ENCODE measurements around the gene FRMD3. TPM values are rescaled to one million over a fixed set of nuclear protein-coding genes. Genes with fewer than 3 reads are reported as not detected.

Gene FRMD3
- total and polyA plus RNA-seq, 4 donors, result 0.16 to 0.75 (median 0.48) TPM

DNA sequence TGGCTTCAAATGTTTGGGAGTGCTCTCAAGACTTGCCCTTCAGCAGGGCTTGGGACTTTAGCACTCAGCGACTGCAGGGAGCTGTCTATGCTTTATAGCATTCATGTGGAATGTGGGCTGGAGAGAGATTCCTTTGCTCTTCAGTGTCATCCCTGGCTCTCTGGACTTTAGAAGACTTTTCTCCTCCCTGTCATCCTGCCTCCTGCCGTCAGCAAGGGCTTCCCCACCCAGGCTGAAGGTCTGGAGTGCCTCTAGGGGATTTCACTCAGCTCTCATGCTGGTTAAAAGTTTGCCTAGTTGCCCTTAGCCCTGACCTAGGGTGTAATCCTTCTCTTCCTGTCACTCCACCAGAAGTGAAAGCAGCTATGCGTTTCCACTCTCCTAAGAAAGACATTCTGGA lies 210.9 kb downstream of the FRMD3 start:
- Histone ChIP-seq H3K9ac (ENCODE audit: low read depth in 1 of 2, low read length in 2 of 2) (no peak overlapping the region), H3K36me3 (ENCODE audit: control insufficient read depth in 4 of 4, insufficient read depth in 3 of 4, low read depth in 1 of 4, low read length in 3 of 4) (no peaks in the 10 kb centered on the region), H3K27me3 (ENCODE audit: control insufficient read depth in 4 of 4, insufficient read depth in 4 of 4, low read length in 3 of 4) (no peaks in the 10 kb centered on the region), H3K4me1 (ENCODE audit: control insufficient read depth in 4 of 4, insufficient read depth in 4 of 4, low read length in 3 of 4) (no peaks in the 10 kb centered on the region), H3K9me3 (ENCODE audit: control insufficient read depth in 4 of 4, low read length in 3 of 4) (no peaks in the 10 kb centered on the region), H3K27ac (ENCODE audit: low read depth in 1 of 2, low read length in 2 of 2) (no peak overlapping the region), H3K4me3 (ENCODE audit: low read depth in 1 of 3, low read length in 3 of 3) (no peak overlapping the region)
- 53% methylated on average over 3 of the region's 3 CpGs for WGBS
- no peak for TF ChIP-seq FOXA2 (IDR thresholded peaks at IDR 0.05)
- no peak for TF ChIP-seq MAX (IDR thresholded peaks at IDR 0.05)
- no peak for TF ChIP-seq RXRA (IDR thresholded peaks at IDR 0.05)
- TF ChIP-seq GABPA (IDR thresholded peaks at IDR 0.05 in 1 of 2, conservative IDR thresholded peaks at IDR 0.05 in 1 of 2), result no peak
- no peak for TF ChIP-seq FOXA1 (IDR thresholded peaks at IDR 0.05)
- TF ChIP-seq SP1 (IDR thresholded peaks at IDR 0.05), result no peak
- no peak for TF ChIP-seq HNF4A (conservative IDR thresholded peaks at IDR 0.05)
- no peak for TF ChIP-seq RAD21 (IDR thresholded peaks at IDR 0.05)
- TF ChIP-seq CTCF (IDR thresholded peaks at IDR 0.05; ENCODE audit: low read depth, low read length, missing input control), result no peak
- no peak for TF ChIP-seq JUND (IDR thresholded peaks at IDR 0.05)
- TF ChIP-seq, protein P1, sequence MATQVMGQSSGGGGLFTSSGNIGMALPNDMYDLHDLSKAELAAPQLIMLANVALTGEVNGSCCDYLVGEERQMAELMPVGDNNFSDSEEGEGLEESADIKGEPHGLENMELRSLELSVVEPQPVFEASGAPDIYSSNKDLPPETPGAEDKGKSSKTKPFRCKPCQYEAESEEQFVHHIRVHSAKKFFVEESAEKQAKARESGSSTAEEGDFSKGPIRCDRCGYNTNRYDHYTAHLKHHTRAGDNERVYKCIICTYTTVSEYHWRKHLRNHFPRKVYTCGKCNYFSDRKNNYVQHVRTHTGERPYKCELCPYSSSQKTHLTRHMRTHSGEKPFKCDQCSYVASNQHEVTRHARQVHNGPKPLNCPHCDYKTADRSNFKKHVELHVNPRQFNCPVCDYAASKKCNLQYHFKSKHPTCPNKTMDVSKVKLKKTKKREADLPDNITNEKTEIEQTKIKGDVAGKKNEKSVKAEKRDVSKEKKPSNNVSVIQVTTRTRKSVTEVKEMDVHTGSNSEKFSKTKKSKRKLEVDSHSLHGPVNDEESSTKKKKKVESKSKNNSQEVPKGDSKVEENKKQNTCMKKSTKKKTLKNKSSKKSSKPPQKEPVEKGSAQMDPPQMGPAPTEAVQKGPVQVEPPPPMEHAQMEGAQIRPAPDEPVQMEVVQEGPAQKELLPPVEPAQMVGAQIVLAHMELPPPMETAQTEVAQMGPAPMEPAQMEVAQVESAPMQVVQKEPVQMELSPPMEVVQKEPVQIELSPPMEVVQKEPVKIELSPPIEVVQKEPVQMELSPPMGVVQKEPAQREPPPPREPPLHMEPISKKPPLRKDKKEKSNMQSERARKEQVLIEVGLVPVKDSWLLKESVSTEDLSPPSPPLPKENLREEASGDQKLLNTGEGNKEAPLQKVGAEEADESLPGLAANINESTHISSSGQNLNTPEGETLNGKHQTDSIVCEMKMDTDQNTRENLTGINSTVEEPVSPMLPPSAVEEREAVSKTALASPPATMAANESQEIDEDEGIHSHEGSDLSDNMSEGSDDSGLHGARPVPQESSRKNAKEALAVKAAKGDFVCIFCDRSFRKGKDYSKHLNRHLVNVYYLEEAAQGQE (IDR thresholded peaks at IDR 0.05), result no peak
- TF ChIP-seq EGR1 (IDR thresholded peaks at IDR 0.05; ENCODE audit: low read depth in 2 of 2), result no peak
- TF ChIP-seq NR2F2 (IDR thresholded peaks at IDR 0.05), result no peak
- TF ChIP-seq HNF4G (IDR thresholded peaks at IDR 0.05), result no peak
- no peak for TF ChIP-seq YY1 (IDR thresholded peaks at IDR 0.05)
- TF ChIP-seq, protein P2, sequence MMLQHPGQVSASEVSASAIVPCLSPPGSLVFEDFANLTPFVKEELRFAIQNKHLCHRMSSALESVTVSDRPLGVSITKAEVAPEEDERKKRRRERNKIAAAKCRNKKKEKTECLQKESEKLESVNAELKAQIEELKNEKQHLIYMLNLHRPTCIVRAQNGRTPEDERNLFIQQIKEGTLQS (IDR thresholded peaks at IDR 0.05), result no peak
- TF ChIP-seq, protein P3, sequence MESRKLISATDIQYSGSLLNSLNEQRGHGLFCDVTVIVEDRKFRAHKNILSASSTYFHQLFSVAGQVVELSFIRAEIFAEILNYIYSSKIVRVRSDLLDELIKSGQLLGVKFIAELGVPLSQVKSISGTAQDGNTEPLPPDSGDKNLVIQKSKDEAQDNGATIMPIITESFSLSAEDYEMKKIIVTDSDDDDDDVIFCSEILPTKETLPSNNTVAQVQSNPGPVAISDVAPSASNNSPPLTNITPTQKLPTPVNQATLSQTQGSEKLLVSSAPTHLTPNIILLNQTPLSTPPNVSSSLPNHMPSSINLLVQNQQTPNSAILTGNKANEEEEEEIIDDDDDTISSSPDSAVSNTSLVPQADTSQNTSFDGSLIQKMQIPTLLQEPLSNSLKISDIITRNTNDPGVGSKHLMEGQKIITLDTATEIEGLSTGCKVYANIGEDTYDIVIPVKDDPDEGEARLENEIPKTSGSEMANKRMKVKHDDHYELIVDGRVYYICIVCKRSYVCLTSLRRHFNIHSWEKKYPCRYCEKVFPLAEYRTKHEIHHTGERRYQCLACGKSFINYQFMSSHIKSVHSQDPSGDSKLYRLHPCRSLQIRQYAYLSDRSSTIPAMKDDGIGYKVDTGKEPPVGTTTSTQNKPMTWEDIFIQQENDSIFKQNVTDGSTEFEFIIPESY (IDR thresholded peaks at IDR 0.05), result no peak
- no peak for TF ChIP-seq TAF1 (conservative IDR thresholded peaks at IDR 0.05)
- DNase-seq (ENCODE audit: low spot score), result no peak
